SK-N-SH treated with all-trans-retinoic acid at 6 μM for 48 hours (cell line): ENCODE data around the gene ZDHHC15.
"Not testable (repeated sequence)": the region's sequence is repeated elsewhere in the genome, so short reads cannot be mapped to it uniquely, and the experiment has no call there.

Experiments used
- ATAC-seq: fragments of 200-7000 bp; cut with Tn5 transposase; 3 replicates; pipeline ENCODE4 v1.9.1; 2020; ENCODE audit warnings: mild to moderate bottlenecking, moderate library complexity
- ARNTL ChIP-seq: fragments of 450-650 bp; formaldehyde crosslinking; IDR thresholded peaks from 2 replicates; pipeline ENCODE4 v1.5.0; 2020; ENCODE audit warnings: low read depth, mild to moderate bottlenecking, moderate library complexity, borderline replicate concordance
- BACH2 ChIP-seq: fragments of 250-450 bp; sonication (Bioruptor Pico); IDR thresholded peaks from 2 replicates; pipeline ENCODE4 v1.9.0; 2021; ENCODE audit warnings: mild to moderate bottlenecking, borderline replicate concordance
- ESRRG ChIP-seq: fragments of 250-450 bp; sonication (Bioruptor Pico); IDR thresholded peaks from 2 replicates; pipeline ENCODE4 v1.6.1; 2021; ENCODE audit warnings: mild to moderate bottlenecking
- GLIS3 ChIP-seq: fragments of 250-450 bp; sonication (Bioruptor Pico); IDR thresholded peaks from 2 replicates; pipeline ENCODE4 v1.5.0; 2020; ENCODE audit warnings: mild to moderate bottlenecking, moderate library complexity
- ISL1 ChIP-seq: fragments of 250-450 bp; sonication (Bioruptor Pico); IDR thresholded peaks from 2 replicates; pipeline ENCODE4 v2.1.2; 2022; ENCODE audit warnings: mild to moderate bottlenecking, moderate library complexity
- OSR1 ChIP-seq: fragments of 250-450 bp; sonication (Bioruptor Pico); IDR thresholded peaks from 2 replicates; pipeline ENCODE4 v1.8.0; 2022; ENCODE audit warnings: moderate library complexity, mild to moderate bottlenecking, inconsistent platforms
- PPARA ChIP-seq: fragments of 250-450 bp; sonication (Bioruptor Pico); IDR thresholded peaks from 2 replicates; pipeline ENCODE4 v1.5.0; 2020; ENCODE audit warnings: mild to moderate bottlenecking, borderline replicate concordance
- RARB ChIP-seq: fragments of 250-450 bp; sonication (Bioruptor Pico); IDR thresholded peaks from 2 replicates; pipeline ENCODE4 v1.8.0; 2021; ENCODE audit warnings: mild to moderate bottlenecking, moderate library complexity
- SNAI2 ChIP-seq: fragments of 250-450 bp; sonication (Bioruptor Pico); IDR thresholded peaks from 2 replicates; pipeline ENCODE4 v1.5.0; 2020; ENCODE audit warnings: mild to moderate bottlenecking, moderate library complexity
- TCF4 ChIP-seq: fragments of 250-450 bp; sonication (Bioruptor Pico); IDR thresholded peaks from 2 replicates; pipeline ENCODE4 v1.8.0; 2021; ENCODE audit warnings: mild to moderate bottlenecking, moderate library complexity, borderline replicate concordance
- TOX ChIP-seq: fragments of 250-450 bp; sonication (Bioruptor Pico); IDR thresholded peaks from 2 replicates; pipeline ENCODE4 v1.8.0; 2021; ENCODE audit warnings: mild to moderate bottlenecking, moderate library complexity, borderline replicate concordance
- ZC3H10 ChIP-seq: fragments of 250-450 bp; sonication (Bioruptor Pico); IDR thresholded peaks from 2 replicates; pipeline ENCODE4 v1.5.1; 2021; ENCODE audit warnings: mild to moderate bottlenecking, moderate library complexity
- ZFP3 ChIP-seq: fragments of 250-450 bp; sonication (Bioruptor Pico); IDR thresholded peaks from 2 replicates; pipeline ENCODE4 v1.5.0; 2020; ENCODE audit warnings: mild to moderate bottlenecking, moderate library complexity
- ZFP30 ChIP-seq: fragments of 450-650 bp; formaldehyde crosslinking; IDR thresholded peaks from 2 replicates; pipeline ENCODE4 v1.5.0; 2022; ENCODE audit warnings: mild to moderate bottlenecking, moderate library complexity
- ZNF565 ChIP-seq: fragments of 450-650 bp; formaldehyde crosslinking; conservative IDR thresholded peaks from 2 replicates; pipeline ENCODE4 v1.5.0; 2020; ENCODE audit warnings: low read depth, mild to moderate bottlenecking, moderate library complexity
- ZNF70 ChIP-seq: fragments of 450-650 bp; formaldehyde crosslinking; IDR thresholded peaks from 2 replicates; pipeline ENCODE4 v1.5.0; 2020; ENCODE audit warnings: mild to moderate bottlenecking, moderate library complexity
- ZNF8 ChIP-seq: fragments of 450-650 bp; formaldehyde crosslinking; IDR thresholded peaks from 2 replicates; pipeline ENCODE4 v1.5.0; 2020; ENCODE audit warnings: mild to moderate bottlenecking, moderate library complexity
- TF ChIP-seq, protein P1 (sequence below): fragments of 250-450 bp; sonication (Bioruptor Pico); IDR thresholded peaks from 2 replicates; pipeline ENCODE4 v1.8.0; 2020; ENCODE audit warnings: mild to moderate bottlenecking, moderate library complexity, borderline replicate concordance
- TF ChIP-seq, protein P2 (sequence below): fragments of 250-450 bp; sonication (Bioruptor Pico); IDR thresholded peaks from 2 replicates; pipeline ENCODE4 v1.5.0; 2020; ENCODE audit warnings: mild to moderate bottlenecking, moderate library complexity
- TF ChIP-seq, protein P3 (sequence below): fragments of 250-450 bp; sonication (Bioruptor Pico); IDR thresholded peaks from 2 replicates; pipeline ENCODE4 v1.8.0; 2021; ENCODE audit warnings: low read depth, mild to moderate bottlenecking, moderate library complexity, borderline replicate concordance

The ZDHHC15 gene

DNA sequence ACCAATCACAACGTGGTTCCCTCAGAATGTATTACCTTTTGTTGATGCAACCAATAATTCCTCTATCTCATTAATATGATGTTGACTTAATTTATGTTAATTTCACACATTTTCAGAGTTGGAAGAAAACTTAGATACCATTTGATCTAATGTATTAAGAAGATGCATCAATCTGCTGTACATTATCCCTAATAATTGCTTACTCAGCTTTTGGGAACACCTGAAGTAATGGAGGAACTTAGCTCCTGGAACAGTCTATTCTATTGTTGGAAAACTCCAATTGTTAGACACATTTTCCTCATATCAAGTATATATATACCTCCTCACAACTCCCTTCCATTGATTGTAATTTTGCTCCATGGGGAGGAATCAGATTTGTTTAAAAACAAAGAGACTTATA is 38.9 kb downstream of the ZDHHC15 start:
- TF ChIP-seq ISL1 (CRISPR knock-in tag) (no peak), ZC3H10 (CRISPR knock-in tag) (no peak)
- no peak for ATAC-seq

DNA sequence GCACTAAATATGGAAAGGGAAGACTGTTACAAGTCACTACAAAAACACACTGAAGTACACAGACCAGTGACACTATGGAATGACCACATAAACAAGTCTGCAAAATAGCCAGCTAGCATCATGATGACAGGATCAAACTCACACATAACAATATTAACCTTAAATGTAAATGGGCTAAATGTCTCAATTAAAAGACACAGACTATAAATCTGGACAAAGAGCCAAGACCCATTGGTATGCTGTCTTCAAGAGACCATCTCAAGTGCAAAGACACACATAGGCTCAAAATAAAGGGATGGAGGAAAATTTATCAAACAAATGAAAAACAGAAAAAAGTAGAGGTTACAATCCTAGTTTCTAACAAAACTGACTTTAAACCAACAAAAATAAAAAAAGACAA is 61.1 kb downstream of the ZDHHC15 start:
- not testable (repeated sequence) for ATAC-seq

DNA sequence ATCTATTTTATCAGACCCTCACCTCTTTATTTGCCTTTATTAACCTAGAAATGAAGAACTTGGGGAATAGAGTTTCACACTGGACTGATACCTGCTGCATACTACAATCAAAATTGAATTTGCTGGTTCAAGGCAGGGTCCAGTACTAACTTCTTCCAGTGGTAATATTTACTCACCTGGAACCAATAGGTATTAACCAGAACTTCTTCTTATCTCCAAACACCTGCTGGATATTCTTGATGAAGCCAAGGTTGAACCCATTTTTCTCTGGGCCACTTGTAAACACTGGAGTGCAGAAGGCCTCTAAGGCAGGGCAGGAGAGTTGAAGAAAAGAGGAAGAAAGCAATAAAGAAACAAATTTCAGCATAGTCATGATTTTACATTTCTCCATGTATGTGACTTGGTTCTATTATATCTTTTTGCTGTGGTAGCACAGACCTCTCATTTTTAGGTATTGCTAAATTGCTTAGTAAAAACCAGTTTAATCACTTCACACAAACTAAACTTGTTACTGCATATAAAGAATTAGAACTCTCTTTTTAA is 101.1 kb downstream of the ZDHHC15 start:
- ATAC-seq: no peak
- TF ChIP-seq OSR1 (CRISPR knock-in tag) (no peak), SNAI2 (CRISPR knock-in tag) (no peak), ZNF70 (CRISPR knock-in tag) (no peak), PPARA (no peak)
- TF ChIP-seq, protein P1, sequence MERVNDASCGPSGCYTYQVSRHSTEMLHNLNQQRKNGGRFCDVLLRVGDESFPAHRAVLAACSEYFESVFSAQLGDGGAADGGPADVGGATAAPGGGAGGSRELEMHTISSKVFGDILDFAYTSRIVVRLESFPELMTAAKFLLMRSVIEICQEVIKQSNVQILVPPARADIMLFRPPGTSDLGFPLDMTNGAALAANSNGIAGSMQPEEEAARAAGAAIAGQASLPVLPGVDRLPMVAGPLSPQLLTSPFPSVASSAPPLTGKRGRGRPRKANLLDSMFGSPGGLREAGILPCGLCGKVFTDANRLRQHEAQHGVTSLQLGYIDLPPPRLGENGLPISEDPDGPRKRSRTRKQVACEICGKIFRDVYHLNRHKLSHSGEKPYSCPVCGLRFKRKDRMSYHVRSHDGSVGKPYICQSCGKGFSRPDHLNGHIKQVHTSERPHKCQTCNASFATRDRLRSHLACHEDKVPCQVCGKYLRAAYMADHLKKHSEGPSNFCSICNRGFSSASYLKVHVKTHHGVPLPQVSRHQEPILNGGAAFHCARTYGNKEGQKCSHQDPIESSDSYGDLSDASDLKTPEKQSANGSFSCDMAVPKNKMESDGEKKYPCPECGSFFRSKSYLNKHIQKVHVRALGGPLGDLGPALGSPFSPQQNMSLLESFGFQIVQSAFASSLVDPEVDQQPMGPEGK (CRISPR knock-in tag): no peak
- TF ChIP-seq, all 23 proteins: peak for 0

DNA sequence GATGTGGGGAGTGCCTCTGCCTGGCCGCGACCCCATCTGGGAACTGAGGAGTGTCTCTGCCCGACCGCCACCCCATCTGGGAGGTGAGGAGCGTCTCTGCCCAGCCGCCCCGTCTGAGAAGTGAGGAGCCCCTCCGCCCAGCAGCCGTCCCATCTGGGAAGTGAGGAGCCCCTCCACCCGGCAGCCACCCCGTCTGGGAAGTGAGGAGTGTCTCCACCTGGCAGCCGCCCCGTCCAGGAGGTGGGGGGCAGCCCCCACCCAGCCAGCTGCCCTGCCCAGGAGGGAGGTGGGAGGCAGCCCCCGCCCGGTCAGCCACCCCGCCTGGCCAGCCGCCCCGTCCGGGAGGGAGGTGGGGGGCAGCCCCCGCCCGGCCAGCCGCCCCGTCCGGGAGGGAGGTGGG is 115.7 kb downstream of the ZDHHC15 start:
- ATAC-seq: not testable (repeated sequence)

DNA sequence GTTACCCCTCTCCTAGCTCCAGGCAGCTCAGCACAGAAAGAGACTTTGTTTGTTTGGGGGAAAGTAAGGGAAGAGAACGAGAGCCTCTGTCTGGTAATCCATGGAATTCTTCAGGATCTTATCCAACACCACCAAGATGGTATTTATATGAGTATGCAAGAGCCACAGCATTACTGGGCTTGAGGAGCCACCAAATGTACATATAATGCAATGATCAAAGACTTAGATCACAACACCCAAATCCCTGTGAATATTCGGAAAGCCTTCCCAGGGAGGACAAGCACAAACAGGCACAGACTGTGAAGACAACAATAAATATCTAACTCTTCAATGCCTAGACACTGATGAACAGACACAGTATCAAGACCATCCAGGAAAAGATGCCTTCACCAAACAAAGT is 132.4 kb downstream of the ZDHHC15 start:
- TF ChIP-seq ZNF8 (CRISPR knock-in tag) (no peak), RARB (CRISPR knock-in tag) (no peak), ZNF565 (no peak), ARNTL (CRISPR knock-in tag) (no peak), ESRRG (CRISPR knock-in tag) (no peak), BACH2 (CRISPR knock-in tag) (no peak), OSR1 (CRISPR knock-in tag) (no peak), TCF4 (CRISPR knock-in tag) (no peak), GLIS3 (CRISPR knock-in tag) (no peak), TOX (CRISPR knock-in tag) (no peak), PPARA (no peak), ZFP30 (no peak), ZFP3 (CRISPR knock-in tag) (no peak), SNAI2 (CRISPR knock-in tag) (no peak)
- TF ChIP-seq, protein P1 (CRISPR knock-in tag): no peak
- TF ChIP-seq, protein P2, sequence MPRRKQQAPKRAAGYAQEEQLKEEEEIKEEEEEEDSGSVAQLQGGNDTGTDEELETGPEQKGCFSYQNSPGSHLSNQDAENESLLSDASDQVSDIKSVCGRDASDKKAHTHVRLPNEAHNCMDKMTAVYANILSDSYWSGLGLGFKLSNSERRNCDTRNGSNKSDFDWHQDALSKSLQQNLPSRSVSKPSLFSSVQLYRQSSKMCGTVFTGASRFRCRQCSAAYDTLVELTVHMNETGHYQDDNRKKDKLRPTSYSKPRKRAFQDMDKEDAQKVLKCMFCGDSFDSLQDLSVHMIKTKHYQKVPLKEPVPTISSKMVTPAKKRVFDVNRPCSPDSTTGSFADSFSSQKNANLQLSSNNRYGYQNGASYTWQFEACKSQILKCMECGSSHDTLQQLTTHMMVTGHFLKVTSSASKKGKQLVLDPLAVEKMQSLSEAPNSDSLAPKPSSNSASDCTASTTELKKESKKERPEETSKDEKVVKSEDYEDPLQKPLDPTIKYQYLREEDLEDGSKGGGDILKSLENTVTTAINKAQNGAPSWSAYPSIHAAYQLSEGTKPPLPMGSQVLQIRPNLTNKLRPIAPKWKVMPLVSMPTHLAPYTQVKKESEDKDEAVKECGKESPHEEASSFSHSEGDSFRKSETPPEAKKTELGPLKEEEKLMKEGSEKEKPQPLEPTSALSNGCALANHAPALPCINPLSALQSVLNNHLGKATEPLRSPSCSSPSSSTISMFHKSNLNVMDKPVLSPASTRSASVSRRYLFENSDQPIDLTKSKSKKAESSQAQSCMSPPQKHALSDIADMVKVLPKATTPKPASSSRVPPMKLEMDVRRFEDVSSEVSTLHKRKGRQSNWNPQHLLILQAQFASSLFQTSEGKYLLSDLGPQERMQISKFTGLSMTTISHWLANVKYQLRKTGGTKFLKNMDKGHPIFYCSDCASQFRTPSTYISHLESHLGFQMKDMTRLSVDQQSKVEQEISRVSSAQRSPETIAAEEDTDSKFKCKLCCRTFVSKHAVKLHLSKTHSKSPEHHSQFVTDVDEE: no peak
- TF ChIP-seq, protein P3, sequence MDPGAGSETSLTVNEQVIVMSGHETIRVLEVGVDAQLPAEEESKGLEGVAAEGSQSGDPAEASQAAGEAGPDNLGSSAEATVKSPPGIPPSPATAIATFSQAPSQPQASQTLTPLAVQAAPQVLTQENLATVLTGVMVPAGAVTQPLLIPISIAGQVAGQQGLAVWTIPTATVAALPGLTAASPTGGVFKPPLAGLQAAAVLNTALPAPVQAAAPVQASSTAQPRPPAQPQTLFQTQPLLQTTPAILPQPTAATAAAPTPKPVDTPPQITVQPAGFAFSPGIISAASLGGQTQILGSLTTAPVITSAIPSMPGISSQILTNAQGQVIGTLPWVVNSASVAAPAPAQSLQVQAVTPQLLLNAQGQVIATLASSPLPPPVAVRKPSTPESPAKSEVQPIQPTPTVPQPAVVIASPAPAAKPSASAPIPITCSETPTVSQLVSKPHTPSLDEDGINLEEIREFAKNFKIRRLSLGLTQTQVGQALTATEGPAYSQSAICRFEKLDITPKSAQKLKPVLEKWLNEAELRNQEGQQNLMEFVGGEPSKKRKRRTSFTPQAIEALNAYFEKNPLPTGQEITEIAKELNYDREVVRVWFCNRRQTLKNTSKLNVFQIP (CRISPR knock-in tag): no peak
- no peak for ATAC-seq
